Peyer's patch (tissue), 4 donors: ENCODE measurements around the gene SRRM2. TPM values are rescaled to one million over a fixed set of nuclear protein-coding genes. Genes with fewer than 3 reads are reported as not detected.
A peak's percentile ranks its signal among the peaks of the same experiment; 100 is the strongest.

Experiments used
- DNase-seq, 3 donors: peaks; one replicate each; pipeline ENCODE4 v3.0.0-alpha.2; 2017 to 2019
- H3K27ac ChIP-seq, 4 donors: fragments of 200-600 bp; sonication (generic); one replicate each; pipeline ENCODE4 v1.5.1; 2016 to 2019
- H3K27me3 ChIP-seq, 2 donors: fragments of 200-600 bp; sonication (generic); one replicate each; pipeline ENCODE4 v1.5.1; 2019
- H3K36me3 ChIP-seq, 3 donors: fragments of 200-600 bp; sonication (generic); one replicate each; pipeline ENCODE4 v1.5.1; 2016 to 2019
- H3K4me1 ChIP-seq, 4 donors: fragments of 200-600 bp; sonication (generic); one replicate each; pipeline ENCODE4 v1.5.1; 2016 to 2019
- H3K4me3 ChIP-seq, 4 donors: fragments of 200-600 bp; sonication (generic); 1 replicate in 3 of 4; 2 replicates in 1 of 4; pipeline ENCODE4 v1.5.1; 2016 to 2019; ENCODE audit warnings: mild to moderate bottlenecking in 1 of 4
- H3K9me3 ChIP-seq, 4 donors: fragments of 200-600 bp; sonication (generic); one replicate each; pipeline ENCODE4 v1.5.1; 2016 to 2019; ENCODE audit warnings: mild to moderate bottlenecking in 1 of 4
- CTCF ChIP-seq, 6 experiments: fragments of 450-650 bp in 4 of 6; fragments of 200-600 bp in 2 of 6; sonication (generic) in 1 of 6; IDR thresholded peaks; one replicate each; pipeline ENCODE4 v1.5.1; 2017 to 2019; ENCODE audit warnings: antibody characterized with exemption in 6 of 6, mild to moderate bottlenecking in 3 of 6, moderate library complexity in 1 of 6
- POLR2A ChIP-seq, 2 donors: fragments of 450-650 bp; IDR thresholded peaks; one replicate each; pipeline ENCODE4 v1.5.1; 2017; ENCODE audit warnings: antibody characterized with exemption in 2 of 2, mild to moderate bottlenecking in 2 of 2, moderate library complexity in 2 of 2
- total RNA-seq, 4 donors: library from RNA; depleted of rRNA; stranded (reverse); fragments of >200 nt; gene quantifications; one replicate each; pipeline ENCODE4 v1.1.0, GENCODE V29; 2016

SRRM2 gene
- total RNA-seq, 4 donors from 2014 or later, result 683 to 3,742 (median 1,673) TPM

GRCh38 chr16:2715966-2716885 is 36.2 kb upstream of the SRRM2 start:
- peak overlapping the region in 1 of 4 donors; percentile 19 for H3K4me3 ChIP-seq
- DNase-seq, result no peak
- H3K4me1 ChIP-seq, result peaks cover 0 to 21% (median 5%) of the 10 kb centered on the region in 4 donors
- H3K27me3 ChIP-seq, result no peaks in the 10 kb centered on the region
- TF ChIP-seq CTCF (IDR thresholded peaks at IDR 0.05) (no peak), POLR2A (IDR thresholded peaks at IDR 0.05) (no peak)
- no peak overlapping the region for H3K27ac ChIP-seq
- no peaks in the 10 kb centered on the region for H3K9me3 ChIP-seq
- H3K36me3 ChIP-seq, result no peaks in the 10 kb centered on the region

- H3K9me3 ChIP-seq, result no peaks in the 10 kb centered on the region
- no peak for TF ChIP-seq POLR2A (IDR thresholded peaks at IDR 0.05)
- TF ChIP-seq CTCF (IDR thresholded peaks at IDR 0.05), result no peak
These were observed 35.5 kb upstream of the SRRM2 start for GRCh38 chr16:2716948-2717347.

GRCh38 chr16:2717383-2718263 is 34.8 kb upstream of the SRRM2 start:
- Histone ChIP-seq H3K4me1 (peaks cover 0 to 24% (median 7%) of the 10 kb centered on the region in 4 donors), H3K9me3 (no peaks in the 10 kb centered on the region), H3K27me3 (no peaks in the 10 kb centered on the region), H3K27ac (no peak overlapping the region), H3K36me3 (no peaks in the 10 kb centered on the region), H3K4me3 (no peak overlapping the region)
- no peak for DNase-seq
- TF ChIP-seq CTCF (IDR thresholded peaks at IDR 0.05) (no peak), POLR2A (IDR thresholded peaks at IDR 0.05) (no peak)

More at GRCh38 chr16:2716948-2717347, 35.5 kb upstream of the SRRM2 start:
- Histone ChIP-seq H3K27ac (no peak overlapping the region), H3K36me3 (no peaks in the 10 kb centered on the region), H3K27me3 (no peaks in the 10 kb centered on the region), H3K4me3 (no peak overlapping the region), H3K4me1 (peaks cover 0 to 24% (median 7%) of the 10 kb centered on the region in 4 donors)
- no peak for DNase-seq

GRCh38 chr16:2719328-2720063 is 32.9 kb upstream of the SRRM2 start:
- Histone ChIP-seq H3K4me1 (peaks cover 0 to 24% (median 7%) of the 10 kb centered on the region in 4 donors), H3K27me3 (no peaks in the 10 kb centered on the region), H3K4me3 (no peak overlapping the region), H3K27ac (no peak overlapping the region), H3K36me3 (no peaks in the 10 kb centered on the region), H3K9me3 (no peaks in the 10 kb centered on the region)
- no peak for TF ChIP-seq POLR2A (IDR thresholded peaks at IDR 0.05)
- no peak for TF ChIP-seq CTCF (IDR thresholded peaks at IDR 0.05)
- DNase-seq, result no peak

- H3K36me3 ChIP-seq, result no peaks in the 10 kb centered on the region
- no peaks in the 10 kb centered on the region for H3K27me3 ChIP-seq
- H3K27ac ChIP-seq, result peak within 1 kb of the TSS; percentile 56 to 91 (median 79)
- no peaks in the 10 kb centered on the region for H3K9me3 ChIP-seq
- H3K4me1 ChIP-seq, result peaks cover 0 to 24% (median 7%) of the 10 kb centered on the region in 4 donors
- H3K4me3 ChIP-seq, result peak within 1 kb of the TSS; percentile 54 to 87 (median 72)
- DNase-seq, result no peak
- TF ChIP-seq POLR2A (IDR thresholded peaks at IDR 0.05), result no peak
- no peak for TF ChIP-seq CTCF (IDR thresholded peaks at IDR 0.05)
These were observed 32.4 kb upstream of the SRRM2 start, which contains the start of gene PRSS27 for GRCh38 chr16:2720064-2720457. PRSS27 (minus strand) TSS chr16:2720224; CDS start chr16:2720160, 64 bp downstream.
